GM19395 (cell line): ENCODE results near the gene STK32B.

ENCODE experiments used
- ATAC-seq: cut with Tn5 transposase; IDR thresholded peaks from one replicate; pipeline ENCODE4 v1.9.1; 2021; ENCODE audit warnings: mild to moderate bottlenecking, moderate library complexity; ENCODE audit not compliant: unreplicated experiment

The STK32B gene

DNA sequence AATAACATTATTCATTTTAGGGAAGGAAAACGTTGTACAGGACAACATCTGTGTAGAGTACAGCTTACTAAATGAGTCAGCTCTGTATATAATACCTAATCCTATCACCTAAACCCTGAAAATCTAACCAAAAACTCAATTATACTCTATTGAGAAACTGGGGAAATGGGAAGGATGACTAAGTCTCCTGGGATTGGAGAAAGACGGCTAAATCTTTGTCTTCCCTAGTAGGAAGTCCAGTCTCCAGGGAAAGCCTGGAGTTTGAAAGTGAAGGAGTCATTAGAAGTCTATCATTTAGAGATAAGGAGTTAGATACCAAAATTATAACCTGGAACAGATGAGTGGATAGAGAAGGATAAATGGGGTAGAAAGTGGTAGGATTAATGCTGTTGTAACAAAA is 286.5 kb downstream of the STK32B start:
- ATAC-seq: no peak

DNA sequence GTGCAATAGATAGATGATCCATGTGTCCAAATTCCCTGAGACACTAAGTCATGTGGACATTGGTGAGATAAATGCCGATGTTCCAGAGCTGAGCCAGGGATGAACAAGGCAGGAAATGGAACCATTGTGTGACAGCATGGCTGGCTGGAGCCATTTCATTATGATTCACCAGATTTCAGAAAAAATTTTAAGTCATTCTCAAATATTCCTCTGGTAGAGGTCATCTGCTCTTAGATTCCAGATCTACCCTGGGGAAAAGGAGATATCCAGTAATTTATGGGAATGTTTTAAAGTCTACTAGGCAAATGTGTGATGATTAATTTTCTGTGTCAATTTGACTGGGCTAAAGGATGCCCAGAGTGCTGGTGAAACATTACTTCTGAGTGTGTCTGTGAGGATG is 287.3 kb downstream of the STK32B start:
- ATAC-seq: no peak

DNA sequence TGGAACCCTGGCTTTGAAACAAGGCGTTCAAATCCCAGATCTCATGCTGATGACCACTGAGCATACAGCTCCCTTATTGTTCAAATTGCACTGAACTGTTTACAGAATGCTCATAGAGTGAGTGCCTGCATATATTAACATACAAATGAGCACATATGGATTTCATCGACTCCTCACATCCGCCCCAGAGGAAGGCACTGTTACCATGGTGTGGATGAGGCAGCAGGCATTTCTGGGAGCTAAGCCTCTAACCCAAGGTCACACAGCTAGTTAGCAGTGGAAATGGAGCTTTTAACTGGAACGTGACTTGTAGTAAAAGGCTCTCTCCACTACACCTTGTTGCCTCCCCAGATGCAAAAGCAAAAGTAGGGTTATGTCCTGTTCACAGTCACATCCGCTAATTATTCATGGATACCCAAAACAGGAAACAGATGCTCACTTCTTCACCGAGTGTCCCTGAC is 289.7 kb downstream of the STK32B start:
- no peak for ATAC-seq

DNA sequence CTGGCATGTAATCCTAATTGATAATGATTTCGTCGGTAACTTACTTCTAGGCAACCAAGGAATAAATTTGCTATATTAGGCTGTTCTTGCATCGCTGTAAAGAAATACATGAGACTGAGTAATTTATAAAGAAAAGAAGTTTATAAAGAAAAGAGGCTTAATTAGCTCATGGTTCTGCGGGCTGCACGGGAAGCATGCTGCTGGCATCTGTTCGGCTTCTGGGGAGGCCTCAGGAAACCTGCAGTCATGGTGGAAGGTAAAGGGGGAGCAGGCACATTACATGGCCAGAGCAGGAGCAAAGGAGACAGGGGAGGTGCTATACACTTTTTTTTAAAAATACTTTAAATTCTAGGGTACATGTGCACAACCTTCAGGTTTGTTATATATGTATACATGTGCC is 290.2 kb downstream of the STK32B start:
- ATAC-seq: no peak

DNA sequence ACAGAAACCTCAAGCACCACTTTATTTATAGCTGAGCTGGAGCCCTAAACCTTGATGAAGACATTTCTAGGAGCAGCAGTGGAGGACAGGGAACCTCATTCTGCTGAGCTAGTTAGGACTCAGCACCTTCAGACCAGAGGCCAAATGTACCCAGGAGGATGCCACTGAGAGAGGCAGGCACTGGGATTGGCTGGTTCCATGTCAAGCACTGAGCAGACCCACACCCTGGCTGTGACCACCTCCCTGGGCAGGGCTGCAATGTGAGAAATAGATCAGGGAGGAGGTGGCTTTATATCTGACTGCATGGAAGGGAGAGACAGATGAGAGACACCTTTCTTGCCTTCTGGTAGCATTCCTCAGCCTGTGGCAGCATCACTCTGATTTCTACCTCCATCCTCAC is 304.6 kb downstream of the STK32B start:
- ATAC-seq: no peak

DNA sequence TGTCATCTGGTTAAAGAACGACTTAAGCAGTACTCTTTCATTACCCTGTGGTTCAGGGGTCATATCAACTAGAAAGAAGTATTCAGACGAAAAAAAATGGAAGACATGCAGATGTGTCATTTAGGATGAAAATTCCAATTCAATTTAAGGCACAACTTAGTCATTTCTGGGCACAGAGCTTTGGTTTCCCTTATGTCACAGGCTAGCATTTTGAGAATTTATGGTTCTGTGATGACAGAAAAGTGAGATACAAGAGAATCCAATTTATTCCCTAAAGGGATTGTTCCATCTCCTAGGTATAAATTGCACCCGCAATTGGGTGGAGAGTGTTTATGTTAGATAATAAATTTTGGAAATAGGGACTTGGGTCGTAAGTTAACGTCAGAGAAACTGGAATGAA is 306.6 kb downstream of the STK32B start:
- no peak for ATAC-seq

DNA sequence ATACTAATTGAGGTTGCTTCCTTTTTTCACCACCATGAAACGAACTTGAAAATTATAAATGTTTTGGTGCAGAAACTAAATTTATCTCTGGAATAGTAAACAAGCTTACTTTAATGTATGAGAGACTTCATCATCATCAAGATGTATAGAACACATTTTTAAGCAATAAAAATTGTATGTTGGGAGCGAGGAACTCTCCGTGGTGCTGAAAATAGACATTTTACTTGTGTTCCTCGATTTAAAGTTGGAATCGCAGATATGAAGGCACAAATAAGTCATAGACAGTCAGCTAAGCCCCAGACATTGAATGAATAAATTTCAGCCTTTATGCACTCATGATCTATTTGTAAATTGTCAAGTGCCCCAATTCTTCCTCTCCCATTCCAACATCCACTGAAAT is 310.7 kb downstream of the STK32B start:
- no peak for ATAC-seq

DNA sequence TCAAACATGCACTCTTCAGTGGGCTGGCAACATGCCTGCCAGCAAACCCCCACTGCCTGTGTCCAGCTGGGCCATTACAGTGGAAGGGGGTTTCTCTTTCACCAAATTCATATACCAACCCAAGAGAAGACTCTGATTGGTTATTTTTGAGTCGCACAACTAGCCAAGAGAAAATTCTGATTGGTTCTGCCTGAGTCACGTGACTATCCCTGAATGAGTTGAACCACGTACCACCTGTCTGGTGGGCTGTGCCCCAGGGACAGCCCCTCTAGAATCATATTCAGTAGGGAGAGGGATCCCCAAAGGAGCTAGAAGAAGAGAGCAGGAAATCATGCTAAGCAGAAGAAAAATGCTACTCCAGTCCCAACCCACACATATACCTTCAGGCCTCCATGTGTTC is 313.1 kb downstream of the STK32B start:
- ATAC-seq: no peak

DNA sequence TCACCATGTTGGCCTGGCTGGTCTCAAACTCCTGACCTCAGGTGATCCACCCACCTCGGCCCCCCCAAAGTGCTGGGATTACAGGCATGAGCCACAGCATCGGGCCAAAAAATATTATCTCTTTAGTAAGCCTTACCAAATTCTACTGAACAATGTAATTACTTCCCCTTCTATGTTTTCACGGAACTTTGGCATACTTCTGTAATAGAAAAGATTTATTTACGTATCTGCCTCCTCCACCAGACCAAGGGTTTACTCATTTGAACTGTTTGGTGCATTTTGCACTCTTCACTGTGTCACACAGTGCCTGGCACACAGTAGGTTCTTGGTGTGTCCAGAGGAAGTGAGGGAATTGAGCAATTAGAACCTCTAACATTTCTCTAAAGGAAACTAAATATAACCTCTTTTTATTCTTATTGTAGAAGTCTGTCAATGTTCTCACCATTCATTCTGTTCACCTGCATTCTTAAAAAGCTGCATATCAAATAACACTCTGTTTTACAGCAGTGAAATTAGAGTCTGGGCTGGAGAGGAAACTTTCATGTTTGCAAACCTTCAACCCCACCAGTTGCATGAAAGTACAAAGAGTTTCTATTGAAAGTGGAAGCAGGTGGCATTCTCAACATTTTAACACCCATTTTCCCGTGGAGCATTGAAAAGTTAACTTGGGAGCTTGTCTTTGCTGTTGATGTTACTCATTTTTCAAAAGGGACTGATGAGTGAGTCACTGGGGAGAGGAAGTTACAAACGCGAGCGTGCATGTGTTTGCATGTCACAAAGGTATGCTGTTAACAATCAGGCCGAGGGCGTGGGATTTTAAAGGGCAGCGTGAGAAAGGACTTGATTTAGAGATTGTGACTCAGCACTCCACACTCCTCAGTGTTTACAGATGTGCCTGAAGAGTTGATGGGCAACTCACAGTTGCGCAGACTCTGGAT is 314.1 kb downstream of the STK32B start:
- ATAC-seq: no peak

DNA sequence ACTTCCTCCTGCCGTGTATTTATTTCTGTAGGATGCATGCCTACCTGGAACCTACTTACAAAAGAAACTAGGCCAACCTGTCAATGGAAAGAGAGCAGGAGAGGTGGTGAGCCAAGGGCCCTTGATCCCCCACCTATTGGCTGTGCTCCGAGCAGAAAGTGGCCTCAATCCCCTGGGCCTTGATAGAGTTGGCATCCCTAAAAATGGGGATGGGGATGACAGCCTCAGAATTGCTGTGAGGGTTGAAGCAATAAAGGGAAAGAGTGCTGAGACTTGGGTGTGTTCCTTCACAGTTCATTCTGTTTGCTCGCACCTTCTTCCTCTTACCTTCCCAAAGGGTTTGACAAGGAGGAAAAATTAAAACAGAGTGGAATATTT is 314.7 kb downstream of the STK32B start:
- no peak for ATAC-seq

DNA sequence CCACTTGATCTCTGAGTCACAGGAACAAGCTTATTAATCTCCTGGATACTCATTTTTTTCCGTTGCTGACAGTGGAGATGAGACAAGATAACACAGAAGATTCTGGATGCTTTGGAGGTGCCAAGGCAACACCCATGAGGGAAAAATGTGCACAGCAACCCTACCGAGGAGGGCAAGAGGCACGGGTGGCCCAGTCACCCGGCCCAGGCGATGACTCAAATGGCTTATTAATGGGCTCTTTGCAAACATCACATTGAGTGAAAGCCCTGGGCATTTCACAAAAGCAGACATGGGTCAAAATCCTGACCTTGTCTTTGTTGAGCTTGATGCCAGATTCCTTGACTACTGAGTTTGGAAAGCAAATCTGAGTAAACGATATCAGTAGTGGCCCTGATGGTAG is 315.1 kb downstream of the STK32B start:
- no peak for ATAC-seq

DNA sequence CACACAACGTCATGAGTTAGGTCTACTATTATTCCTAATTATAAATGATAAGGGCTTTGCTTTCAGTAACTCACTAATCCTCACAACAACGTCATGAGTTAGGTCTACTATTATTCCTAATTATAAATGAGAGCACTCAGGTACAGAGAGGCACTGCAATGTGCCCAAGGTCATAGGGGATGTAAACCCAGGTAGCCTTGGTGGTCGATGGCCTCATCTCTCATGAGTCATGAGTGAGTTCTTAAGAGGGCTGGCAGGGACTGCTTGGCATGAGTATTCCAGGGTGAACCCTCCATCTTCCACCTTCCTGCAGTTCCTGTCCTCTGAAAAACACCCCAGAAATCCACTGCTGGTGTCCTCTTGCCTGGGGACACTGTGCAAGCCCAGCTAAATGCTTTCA is 317.1 kb downstream of the STK32B start:
- no peak for ATAC-seq

DNA sequence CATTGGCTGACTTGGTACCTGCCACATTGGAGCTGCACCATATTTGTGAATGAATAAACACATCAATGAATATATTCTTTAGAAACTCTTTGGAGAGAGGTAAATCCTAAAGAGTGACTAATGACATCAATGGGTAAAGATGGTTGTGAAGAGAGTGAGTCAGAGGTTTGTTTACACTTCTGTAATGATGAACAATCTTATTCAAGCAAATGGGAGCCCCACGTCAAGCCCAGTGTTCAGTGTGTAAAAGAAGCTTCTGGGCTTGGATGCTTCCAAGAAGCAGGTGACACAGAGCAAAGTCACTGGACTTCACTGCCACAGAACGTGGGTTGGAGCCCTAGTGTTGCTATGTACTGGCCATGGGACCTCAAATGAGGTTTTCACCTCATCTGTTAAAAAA is 319.0 kb downstream of the STK32B start:
- ATAC-seq: no peak

DNA sequence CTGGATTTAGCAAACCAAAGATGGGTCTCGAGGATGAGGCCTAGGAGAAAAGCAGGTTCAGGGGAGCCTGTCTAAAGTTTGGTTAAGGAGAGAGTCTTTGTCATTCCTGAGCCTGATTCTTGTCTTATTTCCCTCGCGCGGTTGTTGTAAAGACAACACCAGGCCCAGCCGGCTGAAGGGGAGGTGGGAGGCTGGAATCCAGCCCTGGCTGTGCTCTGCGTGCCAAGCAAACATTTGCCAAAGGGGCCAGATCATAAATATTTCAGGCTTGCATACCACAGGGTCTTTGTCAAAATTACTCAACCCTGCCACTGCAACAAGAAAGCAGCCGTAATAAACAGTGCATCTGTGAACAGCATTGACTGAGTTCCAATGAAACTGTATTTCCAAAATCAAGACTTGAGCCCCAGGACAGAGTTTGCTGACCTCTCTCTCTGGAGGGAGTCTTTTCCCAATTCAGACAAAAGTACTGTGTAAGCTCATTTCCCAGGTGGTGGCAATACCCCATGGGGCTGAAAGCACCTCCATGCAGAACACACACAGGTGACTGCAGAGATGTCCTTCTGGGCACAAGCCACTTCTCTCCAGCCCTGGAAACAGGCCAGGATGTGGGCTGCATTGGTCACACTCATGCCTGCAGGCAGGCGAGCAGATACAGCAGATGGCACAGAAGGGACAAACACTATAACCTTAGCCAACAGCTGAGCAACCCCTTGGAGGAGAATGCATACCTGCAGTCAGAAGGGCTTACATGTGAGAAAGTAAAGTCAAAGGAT is 320.3 kb downstream of the STK32B start:
- ATAC-seq: no peak

DNA sequence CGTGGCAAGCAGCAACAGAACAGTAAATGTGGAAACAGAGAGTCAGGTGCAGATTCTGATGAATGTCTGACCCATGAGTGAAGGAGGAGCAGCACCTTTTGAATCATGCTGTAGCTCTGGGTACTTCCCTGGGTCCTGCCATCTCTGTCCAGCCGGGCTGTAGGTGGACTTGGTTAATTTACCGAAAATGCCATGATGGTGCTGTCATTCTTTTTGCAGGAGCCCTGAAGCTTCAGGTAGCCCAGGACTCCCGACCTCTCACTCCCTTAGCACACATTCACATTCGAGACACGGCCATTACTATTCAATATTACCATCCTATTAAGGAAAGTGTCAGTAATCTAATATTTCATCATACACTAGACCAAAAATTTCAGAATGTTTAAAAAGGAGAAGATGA is 320.9 kb downstream of the STK32B start:
- ATAC-seq: no peak

DNA sequence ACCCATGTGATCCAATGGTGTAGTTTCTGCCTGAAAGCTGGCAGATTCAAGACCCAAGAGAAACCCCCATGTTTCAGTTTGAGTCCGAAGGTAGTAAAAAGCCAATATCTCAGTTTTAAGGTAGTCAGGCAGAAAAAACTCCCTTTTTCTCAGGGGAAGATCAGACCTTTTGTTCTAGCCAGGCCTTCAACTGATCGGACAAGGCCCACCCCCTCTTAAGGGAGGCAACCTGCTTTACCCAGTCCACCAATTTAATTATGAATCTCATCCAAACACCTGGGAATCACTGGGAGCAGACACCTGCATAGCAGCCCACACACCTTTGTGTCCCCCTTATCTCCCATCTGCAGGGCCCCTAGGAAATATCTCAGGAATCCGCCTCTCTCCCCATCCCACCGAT is 322.0 kb downstream of the STK32B start:
- no peak for ATAC-seq

DNA sequence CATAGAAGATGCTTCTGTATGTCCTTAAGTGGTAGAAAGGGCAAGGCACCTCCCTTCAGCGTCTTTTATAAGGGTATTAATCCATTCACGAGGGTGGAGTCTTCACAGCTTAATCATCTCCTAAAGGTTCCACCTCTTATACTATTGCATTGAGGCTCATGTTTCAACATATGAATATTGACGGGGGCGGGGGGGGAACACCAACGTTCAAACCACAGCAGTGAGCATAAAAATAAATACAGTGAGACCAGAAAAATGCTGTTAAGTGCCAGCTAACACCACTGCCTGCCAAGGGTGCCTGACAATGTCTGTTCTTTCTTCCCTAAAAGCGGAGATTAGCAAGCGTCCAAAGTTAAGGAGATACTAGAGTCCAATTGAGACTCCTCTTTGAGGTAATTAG is 323.3 kb downstream of the STK32B start:
- no peak for ATAC-seq

DNA sequence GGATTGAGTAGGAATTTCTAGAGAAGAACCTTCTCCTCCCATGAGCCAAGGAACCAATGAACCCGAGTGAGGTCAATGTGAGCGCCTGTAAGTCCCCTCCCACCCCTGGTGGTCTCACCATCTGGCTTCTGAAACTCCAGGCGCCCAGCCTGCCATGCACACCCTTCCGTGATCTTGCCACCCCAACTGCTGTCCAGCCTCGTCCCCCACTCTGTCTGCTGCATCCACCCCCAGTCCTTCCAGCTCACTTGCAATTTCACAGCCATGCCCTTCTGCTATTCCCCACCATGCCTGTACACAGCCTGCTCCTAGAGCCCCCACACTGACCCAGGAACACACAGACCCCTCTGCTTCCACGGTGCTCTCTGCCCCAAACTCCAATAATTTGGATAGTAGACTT is 323.7 kb downstream of the STK32B start:
- ATAC-seq: no peak

DNA sequence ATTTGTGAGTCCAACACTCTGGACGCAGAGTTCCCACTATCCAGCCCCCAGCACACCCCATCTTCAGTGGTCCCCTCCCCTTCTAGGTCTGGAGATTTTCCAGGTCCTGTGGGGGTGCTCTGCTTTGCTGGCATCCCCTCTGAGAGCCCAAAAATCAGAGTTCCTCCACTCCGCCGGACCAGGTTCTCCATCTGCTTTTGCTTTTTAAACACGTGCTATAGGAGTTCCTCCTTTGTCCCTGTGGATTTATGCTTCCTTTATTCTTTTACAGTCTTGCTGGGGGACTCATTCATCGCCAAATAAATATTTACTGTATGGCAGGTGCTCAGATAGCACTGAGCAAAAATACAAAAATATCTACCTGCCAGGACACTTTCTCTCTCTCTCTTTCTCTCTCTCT is 324.7 kb downstream of the STK32B start:
- no peak for ATAC-seq

DNA sequence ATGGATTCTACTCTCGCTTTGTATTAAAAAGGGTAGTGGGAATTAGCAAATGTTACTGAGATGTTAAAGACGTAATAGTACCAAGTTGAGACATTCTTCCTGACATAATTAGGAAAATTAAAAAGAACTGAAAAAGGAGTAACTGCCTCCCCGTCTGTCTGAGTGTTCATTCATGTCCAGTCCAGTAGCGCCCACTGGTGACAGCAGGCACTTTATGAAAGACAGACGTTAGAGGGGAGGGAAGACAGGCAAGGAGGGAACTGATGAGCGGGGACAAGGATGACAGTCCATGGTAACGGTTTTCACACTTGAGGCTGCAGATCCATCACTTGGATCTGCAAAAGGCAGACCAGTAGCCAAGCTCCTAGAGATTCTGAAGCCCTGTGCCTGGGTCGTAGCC is 326.7 kb downstream of the STK32B start:
- no peak for ATAC-seq

DNA sequence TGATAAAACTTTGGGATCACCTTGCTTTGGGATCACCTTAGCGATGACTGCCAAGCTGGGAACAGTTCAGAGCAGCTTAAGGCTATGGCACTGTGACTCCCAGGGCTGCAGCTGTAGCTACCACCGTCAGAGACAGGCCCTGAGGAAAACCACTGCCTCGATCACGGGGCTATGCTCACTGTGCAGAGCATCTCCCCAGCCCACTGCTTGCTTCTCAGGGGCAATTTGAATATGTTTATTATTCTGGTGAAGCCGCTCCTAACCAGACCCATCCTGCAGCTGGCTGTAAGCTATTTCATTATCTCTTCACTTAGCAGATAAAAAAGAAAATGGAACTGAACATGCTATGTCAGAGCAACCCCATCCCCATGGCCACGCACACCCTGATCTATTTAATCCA is 328.6 kb downstream of the STK32B start:
- no peak for ATAC-seq

DNA sequence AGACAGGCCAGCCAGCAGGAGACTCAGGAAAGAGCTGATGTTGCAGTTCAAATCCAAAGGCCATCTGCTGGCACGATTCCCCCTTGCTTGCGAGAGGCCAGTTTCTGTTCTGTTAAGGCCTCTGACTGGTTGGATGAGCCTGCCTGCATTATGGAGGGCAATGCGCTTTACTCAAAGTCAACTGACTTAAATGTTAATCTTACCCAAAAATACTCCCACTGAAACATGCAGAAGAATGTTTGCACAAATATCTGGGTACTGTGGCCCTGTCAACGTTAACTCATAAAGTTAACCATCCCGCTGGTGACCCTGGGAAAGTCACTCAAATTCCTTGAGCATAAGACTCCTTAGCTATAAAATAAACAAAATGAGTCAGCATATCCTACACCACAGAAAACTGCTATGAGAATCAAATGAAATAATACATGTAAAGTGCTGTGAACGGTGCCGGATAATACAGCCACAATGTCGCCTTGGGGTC is 330.7 kb downstream of the STK32B start:
- no peak for ATAC-seq
